NCI-H2107 (cell line): ENCODE measurements around the gene ZBTB46.
"Not testable (repeated sequence)": the region's sequence is repeated elsewhere in the genome, so short reads cannot be mapped to it uniquely, and the experiment has no call there.

Experiments
- DNase-seq: peaks from one replicate; lab custom pipeline; 2025; lab: John Stamatoyannopoulos, UW

Gene ZBTB46

DNA sequence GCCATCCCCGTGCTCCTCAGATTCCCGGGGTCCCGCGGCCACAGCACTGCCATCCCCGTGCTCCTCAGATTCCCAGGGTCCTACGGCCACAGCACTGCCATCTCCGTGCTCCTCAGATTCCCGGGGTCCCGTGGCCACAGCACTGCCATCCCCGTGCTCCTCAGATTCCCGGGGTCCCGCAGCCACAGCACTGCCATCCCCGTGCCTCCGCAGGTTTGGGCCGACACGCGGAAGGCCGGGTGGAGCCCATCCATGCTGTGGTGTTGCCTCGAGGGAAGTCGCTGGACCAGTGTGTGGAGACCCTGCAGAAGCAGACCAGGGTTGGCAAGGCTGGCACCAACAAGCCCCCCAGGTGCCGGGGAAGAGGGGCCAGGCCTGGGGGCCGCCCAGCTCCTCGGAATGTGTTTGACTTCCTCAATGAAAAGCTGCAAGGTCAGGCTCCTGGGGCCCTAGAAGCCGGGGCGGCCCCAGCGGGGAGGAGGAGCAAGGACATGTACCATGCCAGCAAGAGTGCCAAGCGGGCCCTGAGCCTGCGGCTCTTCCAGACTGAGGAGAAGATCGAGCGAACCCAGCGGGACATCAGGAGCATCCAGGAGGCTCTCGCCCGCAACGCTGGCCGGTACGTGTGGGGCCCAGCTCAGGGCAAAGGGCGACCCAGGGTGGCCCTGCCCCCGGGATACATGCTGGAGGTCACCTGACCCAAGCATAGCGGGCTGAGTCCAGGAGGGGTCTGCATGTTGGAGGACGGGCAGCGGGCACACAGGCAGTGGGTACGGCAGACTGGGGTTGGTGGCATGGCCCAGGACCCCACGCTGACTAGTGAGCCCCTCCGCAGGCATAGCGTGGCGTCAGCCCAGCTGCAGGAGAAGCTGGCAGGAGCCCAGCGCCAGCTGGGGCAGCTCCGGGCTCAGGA lies 95.9 kb downstream of the ZBTB46 start:
- no peak for DNase-seq

DNA sequence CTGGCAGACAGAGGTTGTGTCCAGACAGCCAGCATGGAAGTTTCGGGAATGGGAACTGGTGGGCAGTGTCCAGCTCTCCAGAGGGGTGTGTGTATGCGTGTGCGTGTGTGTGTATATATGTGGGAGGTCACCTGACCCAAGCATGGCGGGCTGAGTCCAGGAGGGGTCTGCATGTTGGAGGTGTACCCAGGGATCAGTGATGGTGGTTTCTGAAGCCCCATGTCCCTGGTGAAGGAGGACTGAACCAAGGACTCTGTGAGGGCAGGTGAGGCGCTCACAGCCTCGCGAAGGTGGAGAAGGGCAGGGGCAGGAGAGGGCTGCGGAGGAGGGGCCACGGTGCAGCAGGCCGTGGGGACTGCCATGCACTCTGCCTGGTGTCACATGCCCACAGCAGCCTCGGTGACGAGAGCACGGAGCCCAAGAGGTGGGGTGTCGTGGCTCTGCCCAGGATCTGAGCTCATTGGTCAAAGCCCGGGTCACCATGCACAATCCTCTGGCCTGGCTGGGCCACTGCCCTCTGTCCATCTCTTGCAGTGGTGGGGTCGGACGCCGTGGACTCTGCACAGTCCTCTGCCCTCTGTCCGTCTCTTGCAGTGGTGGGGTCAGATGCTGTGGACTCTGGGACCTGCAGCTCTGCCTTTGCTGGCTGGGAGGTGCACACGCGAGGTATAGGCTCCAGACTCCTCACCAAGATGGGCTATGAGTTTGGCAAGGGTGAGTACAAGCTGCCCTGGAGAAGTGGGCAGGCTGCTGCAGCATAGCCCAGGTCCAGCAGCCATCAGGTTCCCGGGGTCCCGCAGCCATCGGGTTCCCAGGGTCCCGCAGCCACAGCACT lies 96.7 kb downstream of the ZBTB46 start:
- DNase-seq = no peak

DNA sequence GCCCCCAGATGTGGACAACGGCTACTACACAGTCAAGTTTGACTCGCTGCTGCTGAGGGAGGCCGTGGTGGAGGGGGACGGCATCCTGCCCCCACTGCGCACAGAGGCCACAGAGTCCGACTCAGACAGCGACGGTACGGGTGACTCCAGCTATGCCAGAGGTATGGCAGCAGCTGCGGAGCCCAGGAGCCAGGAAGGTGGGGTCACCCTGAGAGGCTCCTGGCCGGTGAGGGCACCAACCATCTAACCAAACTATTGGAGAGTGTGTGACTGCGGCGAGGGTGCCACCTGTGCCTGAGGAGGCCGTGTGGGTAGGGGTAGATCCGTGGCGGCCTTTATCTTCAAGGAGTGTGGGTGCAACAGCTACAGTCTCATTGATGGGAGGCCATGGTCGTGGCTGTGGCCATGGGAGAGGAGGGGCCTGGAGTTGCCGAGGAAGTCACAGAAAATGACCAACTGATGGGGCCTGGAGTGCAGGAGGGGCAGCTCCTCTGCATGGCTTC lies 97.4 kb downstream of the ZBTB46 start:
- DNase-seq = no peak

DNA sequence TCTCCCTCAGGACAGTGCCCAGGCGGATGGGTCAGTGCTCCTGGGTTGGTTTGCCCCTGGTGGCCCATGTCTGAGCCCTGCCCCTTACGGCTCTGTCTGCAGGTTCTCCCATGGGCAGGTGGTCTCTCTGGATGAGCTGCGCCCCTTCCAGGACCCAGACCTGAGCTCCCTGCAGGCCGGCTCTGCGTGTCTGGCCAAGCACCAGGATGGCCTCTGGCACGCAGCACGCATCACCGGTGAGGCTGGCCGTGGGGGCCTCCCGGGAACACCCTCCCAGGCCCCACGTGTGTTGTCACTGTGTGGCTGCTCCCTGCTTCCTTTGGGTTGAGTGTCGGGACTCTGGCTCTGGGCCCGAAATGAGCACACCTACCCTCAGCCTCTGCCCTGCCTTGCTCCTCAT lies 97.9 kb downstream of the ZBTB46 start:
- no peak for DNase-seq

DNA sequence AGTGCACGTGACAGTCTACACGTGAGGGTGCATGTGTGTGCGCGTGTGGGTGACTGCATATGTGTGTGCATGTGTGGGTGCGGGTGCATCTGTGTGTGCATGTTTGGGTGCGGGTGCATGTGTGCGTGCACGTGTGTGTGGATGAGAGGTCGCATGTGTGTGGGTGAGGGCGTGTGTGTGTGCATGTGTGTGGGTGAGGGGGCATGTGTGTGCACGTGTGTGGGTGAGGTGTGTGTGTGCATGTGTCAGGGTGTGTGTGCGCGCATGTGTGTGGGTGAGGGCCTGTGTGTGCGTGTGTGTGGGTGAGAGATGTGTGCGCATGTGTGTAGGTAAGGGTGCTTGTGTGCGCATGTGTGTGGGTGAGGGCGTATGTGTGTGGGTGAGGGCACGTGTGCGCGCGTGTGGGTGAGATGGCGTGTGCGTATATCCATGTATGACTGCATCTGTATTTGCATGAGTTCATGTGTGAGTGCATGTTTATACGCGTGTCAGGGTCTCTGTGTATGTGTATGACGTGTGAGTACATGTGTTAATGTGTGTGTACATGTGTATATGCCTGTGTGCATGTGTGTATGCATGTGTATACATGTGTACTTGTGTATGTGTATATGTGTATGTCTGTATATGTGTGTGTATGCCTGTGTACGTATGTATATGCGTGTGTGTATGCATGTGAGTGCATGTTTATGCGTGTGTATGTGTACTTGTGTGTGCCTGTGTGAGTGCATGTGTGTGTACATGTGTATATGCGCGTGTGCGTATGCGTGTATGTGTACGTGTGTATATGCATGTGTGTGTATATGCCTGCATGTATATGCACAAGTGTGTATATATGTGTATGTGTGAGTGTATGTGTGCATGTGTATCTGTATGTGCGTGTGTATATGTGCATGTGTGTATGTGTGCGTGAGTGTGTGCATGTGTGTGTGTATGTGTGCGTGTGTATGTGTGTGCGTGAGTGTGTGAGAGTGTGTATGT lies 98.7 kb downstream of the ZBTB46 start:
- no peak for DNase-seq

DNA sequence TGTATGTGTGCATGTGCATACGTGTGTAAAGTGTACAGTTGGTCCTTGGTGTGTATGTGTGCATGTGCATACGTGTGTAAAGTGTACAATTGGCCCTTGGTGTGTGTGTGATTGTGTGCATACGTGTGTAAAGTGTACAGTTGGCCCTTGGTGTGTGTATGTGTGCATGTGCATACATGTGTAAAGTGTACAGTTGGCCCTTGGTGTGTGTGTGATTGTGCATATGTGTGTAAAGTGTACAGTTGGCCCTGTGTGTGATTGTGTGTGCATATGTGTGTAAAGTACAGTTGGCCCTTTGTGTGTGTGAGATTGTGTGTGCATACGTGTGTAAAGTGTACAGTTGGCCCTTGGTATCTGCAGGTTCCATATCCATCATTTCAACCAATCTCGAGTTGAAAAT lies 99.7 kb downstream of the ZBTB46 start:
- no peak for DNase-seq

DNA sequence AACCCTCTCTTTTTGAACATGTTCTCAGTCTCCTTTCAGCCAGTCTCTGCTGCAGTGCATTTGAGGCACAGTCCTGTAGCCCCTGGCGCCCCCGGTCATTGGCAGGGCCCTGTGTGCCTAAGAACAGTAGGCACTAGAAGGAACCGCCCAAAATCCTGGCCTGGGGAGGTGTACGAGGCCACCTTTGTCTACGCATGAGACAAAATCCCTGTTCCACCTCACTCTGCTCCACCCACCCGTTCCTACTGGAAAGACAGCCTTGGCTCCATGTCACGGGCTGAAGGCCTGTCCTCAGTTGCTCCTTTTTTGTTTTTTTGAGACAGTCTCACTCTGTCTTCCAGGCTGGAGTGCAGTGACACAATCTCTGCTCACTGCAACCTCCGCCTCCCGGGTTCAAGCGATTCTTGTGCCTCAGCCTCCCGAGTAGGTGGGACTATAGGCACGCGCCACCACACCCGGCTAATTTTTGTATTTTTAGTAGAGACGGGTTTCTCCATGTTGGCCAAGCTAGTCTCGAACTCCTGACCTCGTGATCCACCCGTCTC lies 100.8 kb downstream of the ZBTB46 start:
- not testable (repeated sequence) for DNase-seq

DNA sequence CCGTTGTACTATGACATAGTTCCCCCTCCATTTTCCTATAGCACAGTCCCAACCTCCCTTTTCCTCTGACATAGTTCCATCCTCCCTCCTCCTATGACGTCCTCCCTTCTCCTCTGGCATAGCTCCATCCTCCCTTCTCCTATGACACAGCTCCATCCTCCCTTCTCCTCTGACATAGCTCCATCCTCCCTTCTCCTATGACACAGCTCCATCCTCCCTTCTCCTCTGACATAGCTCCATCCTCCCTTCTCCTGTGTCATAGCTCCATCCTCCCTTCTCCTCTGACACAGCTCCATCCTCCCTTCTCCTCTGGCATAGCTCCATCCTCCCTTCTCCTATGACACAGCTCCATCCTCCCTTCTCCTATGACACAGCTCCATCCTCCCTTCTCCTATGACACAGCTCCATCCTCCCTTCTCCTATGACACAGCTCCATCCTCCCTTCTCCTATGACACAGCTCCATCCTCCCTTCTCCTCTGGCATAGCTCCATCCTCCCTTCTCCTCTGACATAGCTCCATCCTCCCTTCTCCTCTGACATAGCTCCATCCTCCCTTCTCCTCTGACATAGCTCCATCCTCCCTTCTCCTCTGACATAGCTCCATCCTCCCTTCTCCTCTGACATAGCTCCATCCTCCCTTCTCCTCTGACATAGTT lies 108.0 kb downstream of the ZBTB46 start:
- not testable (repeated sequence) for DNase-seq

DNA sequence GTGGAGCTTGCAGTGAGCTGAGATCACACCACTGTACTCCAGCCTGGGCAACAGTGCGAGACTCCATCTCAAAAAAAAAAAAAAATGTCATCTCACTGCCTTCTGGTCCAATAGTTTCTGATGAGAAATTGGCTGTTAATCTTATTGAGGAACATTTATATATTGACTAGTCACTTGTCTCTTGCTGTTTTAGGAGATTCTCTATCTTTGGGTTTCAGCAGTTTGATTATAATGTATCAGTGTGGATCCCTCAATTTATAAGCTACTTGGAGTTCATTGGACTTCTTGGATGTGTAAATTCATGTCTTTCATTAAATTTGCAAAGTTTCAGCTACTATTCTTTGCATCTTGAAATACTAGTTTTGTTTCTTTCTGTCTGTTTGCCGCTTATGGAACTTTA lies 112.1 kb downstream of the ZBTB46 start:
- no peak for DNase-seq

DNA sequence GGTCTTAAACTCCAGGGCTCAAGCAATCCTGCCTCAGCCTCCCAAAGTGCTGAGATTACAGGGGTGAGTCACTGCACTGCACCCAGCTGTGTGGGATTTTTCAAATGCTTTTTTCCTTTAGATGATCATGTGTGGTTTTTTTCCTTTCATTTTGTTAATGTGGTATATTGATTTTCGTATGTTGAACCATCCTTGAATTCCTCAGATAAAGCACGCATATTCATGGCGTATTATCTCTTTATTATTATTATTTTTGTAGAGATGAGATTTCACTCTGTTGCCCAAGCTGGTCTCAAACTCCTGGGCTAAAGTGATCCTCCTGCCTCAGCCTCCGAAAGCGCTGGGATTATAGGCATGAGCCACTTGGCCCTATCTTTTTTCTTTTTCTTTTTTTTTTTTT lies 116.2 kb downstream of the ZBTB46 start:
- no peak for DNase-seq

DNA sequence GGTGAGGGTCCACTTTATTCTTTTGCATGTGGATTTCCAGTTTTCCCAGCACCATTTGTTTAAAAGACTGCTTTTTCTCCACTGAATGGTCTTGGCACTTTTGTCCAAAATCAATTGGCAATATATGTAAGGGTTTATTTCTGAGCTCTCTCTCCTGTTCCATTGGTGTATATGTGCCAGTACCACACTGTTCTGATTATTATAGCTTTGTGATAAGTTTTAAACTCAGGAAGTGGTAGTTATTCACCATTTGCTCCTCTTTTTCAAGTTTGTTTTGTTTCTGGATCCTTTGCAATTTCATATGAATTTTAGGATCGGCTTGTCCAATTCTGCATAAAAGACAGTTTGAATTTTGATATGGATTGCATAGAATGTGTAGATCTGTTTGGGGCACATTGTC lies 118.9 kb downstream of the ZBTB46 start:
- DNase-seq = no peak

DNA sequence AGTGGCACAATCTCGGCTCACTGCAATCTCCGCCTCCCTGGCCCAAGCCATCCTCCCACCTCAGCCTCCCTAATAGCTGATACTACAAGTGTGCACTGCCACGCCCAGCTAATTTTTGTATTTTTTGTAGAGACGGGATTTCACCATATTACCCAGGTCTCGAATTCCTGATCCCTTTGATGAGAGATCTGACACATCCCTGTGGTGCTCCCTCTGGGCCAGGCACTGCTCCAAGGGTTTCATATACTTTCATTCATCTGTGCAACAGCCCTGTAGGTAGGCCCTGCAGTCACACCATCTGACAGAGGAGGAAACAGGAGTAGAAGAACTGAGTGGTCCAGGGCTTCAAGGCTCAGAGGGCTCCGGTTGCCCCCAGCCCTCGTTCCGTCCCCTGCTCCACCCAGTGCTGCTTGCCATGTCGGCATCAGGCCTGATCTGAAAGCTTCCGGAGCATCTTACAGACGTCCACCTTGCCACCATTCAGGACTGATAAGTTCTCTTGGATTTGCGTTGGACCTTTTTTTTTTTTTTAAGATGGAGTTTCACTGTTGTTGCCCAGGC lies 119.9 kb downstream of the ZBTB46 start:
- DNase-seq = no peak

DNA sequence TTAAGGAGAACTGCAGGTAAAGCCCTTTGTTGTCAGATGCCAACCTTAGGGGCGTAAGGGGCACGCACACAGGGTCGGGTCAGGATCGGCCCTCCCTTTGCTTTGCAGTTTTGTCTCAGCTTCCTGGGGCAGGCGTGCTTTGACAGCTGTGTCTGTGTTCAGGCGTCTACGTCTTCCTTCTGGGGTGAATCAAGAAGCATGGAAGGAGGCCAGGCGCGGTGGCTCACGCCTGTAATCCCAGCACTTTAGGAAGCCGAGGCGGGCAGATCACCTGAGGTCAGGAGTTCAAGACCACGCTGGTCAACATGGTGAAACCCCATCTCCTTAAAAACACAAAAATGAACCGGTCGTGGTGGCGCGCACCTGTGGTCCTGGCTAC lies 121.9 kb downstream of the ZBTB46 start:
- no peak for DNase-seq

DNA sequence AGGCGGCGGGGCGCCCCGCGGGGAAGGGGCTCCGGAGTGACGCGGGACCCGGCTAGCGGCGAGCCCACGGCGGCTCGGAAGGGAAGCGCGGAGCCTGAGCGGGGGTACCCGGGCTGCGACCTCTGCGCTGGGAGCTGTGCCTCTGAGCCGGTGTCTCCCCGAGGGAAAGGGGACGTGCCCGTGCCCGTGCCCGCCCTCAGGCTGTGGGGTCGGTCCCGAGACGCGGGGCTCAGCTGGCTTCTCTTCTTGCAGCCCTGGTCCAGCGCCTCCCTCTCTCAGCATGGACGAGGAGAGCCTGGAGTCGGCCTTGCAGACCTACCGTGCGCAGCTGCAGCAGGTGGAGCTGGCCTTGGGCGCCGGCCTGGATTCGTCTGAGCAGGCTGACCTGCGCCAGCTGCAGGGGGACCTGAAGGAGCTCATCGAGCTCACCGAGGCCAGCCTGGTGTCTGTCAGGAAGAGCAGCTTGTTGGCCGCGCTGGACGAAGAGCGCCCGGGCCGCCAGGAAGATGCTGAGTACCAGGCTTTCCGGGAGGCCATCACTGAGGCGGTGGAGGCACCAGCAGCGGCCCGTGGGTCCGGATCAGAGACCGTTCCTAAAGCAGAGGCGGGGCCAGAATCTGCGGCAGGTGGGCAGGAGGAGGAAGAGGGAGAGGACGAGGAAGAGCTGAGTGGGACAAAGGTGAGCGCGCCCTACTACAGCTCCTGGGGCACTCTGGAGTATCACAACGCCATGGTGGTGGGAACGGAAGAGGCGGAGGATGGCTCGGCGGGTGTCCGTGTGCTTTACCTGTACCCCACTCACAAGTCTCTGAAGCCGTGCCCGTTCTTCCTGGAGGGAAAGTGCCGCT lies 122.5 kb downstream of the ZBTB46 start:
- DNase-seq = no peak

DNA sequence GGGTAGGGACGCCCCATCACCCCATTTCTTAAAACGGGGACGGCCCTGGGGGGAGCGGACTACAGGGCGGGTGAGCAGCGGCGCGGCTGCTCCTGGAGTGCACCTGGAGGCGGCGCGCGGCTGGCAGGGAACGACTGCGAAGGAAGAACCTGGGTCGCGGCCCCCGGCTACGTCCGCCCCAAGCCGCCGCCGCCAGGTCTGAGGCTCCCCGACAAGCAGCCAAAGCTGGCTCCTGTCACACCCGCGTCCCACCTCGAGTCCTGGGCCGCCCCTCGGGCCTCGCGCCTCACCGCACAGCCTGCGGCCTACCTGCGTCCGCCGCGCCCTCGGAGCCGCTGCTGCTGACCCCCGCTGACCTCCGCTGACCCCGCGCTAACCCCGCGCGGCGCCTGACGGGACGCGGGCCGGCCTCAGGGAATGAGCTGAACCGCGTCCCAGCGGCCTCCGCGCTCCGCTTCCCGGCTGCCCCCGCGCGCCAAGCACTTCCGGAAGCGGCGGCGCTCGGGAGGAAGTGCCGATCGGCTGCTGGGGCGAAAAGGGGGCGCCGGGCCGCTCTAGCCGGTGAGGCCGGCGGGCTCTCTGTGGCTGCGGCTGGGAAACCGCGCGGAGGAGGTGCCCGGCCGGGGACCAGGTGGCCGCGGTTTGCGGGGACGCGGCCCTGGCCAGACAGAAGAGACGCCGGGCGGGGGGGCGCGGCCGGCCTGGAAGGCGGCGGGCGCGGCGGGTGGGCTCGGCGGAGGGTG lies 123.3 kb downstream of the ZBTB46 start, which contains the start of the genes ARFRP1 and ZGPAT:
TSS of gene ARFRP1 (minus strand) at position 419 of the 743 bp plus-strand sequence. CDS start 885 bp downstream, outside the sequence.
TSS of gene ZGPAT (plus strand) at position 482 of the 743 bp plus-strand sequence. CDS start 542 bp downstream, outside the sequence.
- peak; percentile 69 for DNase-seq

DNA sequence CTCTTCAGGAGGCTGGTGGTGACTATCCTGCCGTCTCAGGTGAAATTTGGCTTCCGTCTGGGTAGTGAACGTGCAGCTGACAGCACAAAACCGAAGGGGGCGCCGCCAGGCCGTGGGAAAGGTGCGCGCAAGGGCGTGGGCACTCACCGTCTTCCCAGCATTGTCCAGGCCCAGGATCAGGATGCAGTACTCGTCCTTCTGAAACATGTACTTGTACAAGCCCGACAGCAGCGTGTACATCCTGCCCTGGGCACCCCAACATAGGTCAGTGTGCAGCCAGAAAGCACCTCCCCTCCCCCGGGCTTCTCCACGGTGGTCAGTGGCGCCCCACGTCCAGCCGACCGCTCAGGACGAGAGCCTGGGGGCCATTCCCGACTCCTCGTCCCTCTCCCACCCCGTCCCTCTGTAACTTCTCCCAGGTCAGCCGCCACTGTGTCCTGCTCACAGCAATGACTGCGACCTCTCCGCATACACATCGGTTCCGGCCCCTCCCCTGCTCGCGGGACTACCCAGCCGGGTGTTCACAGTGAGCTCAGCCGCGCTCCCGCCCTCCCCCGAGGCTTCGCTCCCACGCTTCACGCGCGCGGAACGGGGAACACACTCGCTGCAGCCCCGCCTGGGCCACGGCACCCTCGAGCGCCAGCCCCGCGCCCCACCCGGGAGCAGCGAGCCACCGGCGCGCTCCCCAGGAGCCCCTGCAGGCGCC lies 124.1 kb downstream of the ZBTB46 start:
- DNase-seq = peak; percentile 56

DNA sequence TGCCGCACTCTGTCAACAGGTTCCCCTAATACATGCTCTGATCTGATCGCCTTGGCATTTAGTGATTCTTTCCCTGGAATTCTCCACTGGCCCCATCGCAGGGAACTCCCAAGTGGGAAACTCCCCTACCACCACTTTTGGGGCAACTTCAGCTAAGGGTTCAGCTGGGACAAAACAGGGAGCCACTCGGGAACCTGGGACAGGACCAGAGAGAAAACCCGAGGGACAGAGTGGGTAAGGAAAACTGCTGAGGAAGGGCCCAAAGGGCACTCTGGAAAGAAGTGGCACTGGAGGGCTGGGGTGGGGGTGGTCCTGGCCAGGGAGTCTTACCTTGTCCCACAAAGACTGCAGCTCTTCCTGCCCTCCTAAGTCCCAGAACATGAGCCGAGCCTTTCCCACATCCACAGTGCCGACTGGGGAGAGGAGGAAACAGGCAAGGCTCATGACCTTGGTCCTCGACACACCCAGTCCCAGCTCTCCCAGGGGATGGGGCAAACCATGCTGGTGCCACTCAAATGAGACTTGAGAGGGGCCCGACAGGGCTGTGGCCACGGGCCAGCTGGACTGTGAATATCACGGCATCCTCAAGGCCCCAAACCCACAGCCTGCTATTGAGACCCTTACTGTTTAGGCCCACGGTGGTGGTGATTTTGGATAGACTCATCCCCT lies 124.9 kb downstream of the ZBTB46 start:
- no peak for DNase-seq
